A673 (cell line): ENCODE data around the gene KLK5. TPM values are rescaled to one million over a fixed set of nuclear protein-coding genes. Genes with fewer than 3 reads are reported as not detected.

ENCODE experiments used
- BruUV-seq: library from RNA; stranded (reverse); fragments of 400-500 nt; replicated peaks from 2 replicates; lab custom pipeline; 2021; lab: Mats Ljungman, UMichigan
- CTCF ChIA-PET: fragments of 300-600 bp; sonication (Branson Sonifier 250); formaldehyde crosslinking; loops from one replicate; lab custom pipeline; 2022; ENCODE audit warnings: antibody characterized with exemption; lab: Charles Lee
- POLR2A ChIA-PET: fragments of 300-600 bp; sonication (Branson Sonifier 250); formaldehyde crosslinking; loops from one replicate; lab custom pipeline; 2022; ENCODE audit warnings: antibody characterized with exemption; ENCODE audit not compliant: low non-redundant PET; lab: Charles Lee
- DNase-seq: peaks from one replicate; pipeline ENCODE4 v3.0.0-alpha.2; 2015; ENCODE audit warnings: low spot score
- H3K27ac ChIP-seq: fragments of 200-600 bp; sonication (generic); 2 replicates; pipeline ENCODE4 v1.5.1; 2016; ENCODE audit warnings: mixed run types, low read depth, mild to moderate bottlenecking, mixed read lengths, antibody characterized with exemption, low read length; ENCODE audit not compliant: poor library complexity, severe bottlenecking
- H3K27me3 ChIP-seq: fragments of 200-600 bp; sonication (generic); replicated peaks from 2 replicates; pipeline ENCODE4 v1.6.1; 2017; ENCODE audit warnings: mixed run types, low read depth, mild to moderate bottlenecking, mixed read lengths, antibody characterized with exemption, low read length; ENCODE audit not compliant: insufficient read depth, poor library complexity
- H3K36me3 ChIP-seq: fragments of 200-600 bp; sonication (generic); 2 replicates; pipeline ENCODE4 v1.6.1; 2016; ENCODE audit warnings: mixed run types, mild to moderate bottlenecking, mixed read lengths, antibody characterized with exemption, low read length; ENCODE audit not compliant: insufficient read depth, poor library complexity, severe bottlenecking
- H3K4me1 ChIP-seq: fragments of 200-600 bp; sonication (generic); 2 replicates; pipeline ENCODE4 v1.6.1; 2017; ENCODE audit warnings: mixed run types, mild to moderate bottlenecking, mixed read lengths, antibody characterized with exemption, low read length; ENCODE audit not compliant: insufficient read depth, poor library complexity, severe bottlenecking
- H3K4me3 ChIP-seq: fragments of 200-600 bp; sonication (generic); 2 replicates; pipeline ENCODE4 v1.5.1; 2016; ENCODE audit warnings: low read depth, mixed run types, mild to moderate bottlenecking, mixed read lengths, low read length; ENCODE audit not compliant: poor library complexity, severe bottlenecking
- H3K9me3 ChIP-seq: fragments of 200-600 bp; sonication (generic); 2 replicates; pipeline ENCODE4 v1.6.1; 2016; ENCODE audit warnings: mixed run types, low read depth, mild to moderate bottlenecking, mixed read lengths, antibody characterized with exemption, low read length; ENCODE audit not compliant: poor library complexity, severe bottlenecking
- CTCF ChIP-seq: fragments of 300-800, 200-600 bp; sonication (generic); conservative IDR thresholded peaks from 2 replicates; pipeline ENCODE4 v1.5.1; 2017; ENCODE audit warnings: low read depth, mild to moderate bottlenecking, antibody characterized with exemption, low read length, moderate library complexity, mixed read lengths
- EZH2 ChIP-seq: fragments of 200-600 bp; sonication (generic); IDR thresholded peaks from 2 replicates; pipeline ENCODE4 v1.6.1; 2017; ENCODE audit warnings: borderline replicate concordance, low read depth, mild to moderate bottlenecking, mixed read lengths, antibody characterized with exemption, low read length; ENCODE audit not compliant: poor library complexity, severe bottlenecking
- intact Hi-C: fragments of 100-400 bp; cut with micrococcal nuclease; formaldehyde crosslinking; loops from one replicate; pipeline ENCODE4 v1.10.0; 2022; ENCODE audit not compliant: unreplicated experiment
- total RNA-seq: library from RNA; stranded (reverse); gene quantifications from 2 replicates; pipeline ENCODE4 v1.2.3, GENCODE V29; 2021

KLK5 gene
- total RNA-seq, 1 experiment from 2014 or later, result not detected

- DNase-seq, result no peak
- BruUV-seq, result no TSS peak
- peaks cover 40% of the 10 kb centered on the region for H3K27me3 ChIP-seq
- no peaks in the 10 kb centered on the region for H3K9me3 ChIP-seq
- no peak overlapping the region for H3K27ac ChIP-seq
- no peaks in the 10 kb centered on the region for H3K4me1 ChIP-seq
- TF ChIP-seq EZH2, result no peak
- TF ChIP-seq CTCF, result no peak
- intact Hi-C loops, result no loop called here
- POLR2A ChIA-PET, result no interaction called here
- H3K36me3 ChIP-seq, result no peaks in the 10 kb centered on the region
- CTCF ChIA-PET, result no interaction called here
- H3K4me3 ChIP-seq, result no peak overlapping the region
Measured at GRCh38 chr19:50908336-50908735, 44.5 kb downstream of the KLK5 start.

- H3K27me3 ChIP-seq, result peaks cover 22% of the 10 kb centered on the region
- BruUV-seq, result no TSS peak
- no peak for TF ChIP-seq EZH2
- peak; percentile 73 for TF ChIP-seq CTCF
- DNase-seq, result peak; percentile 49
- no peaks in the 10 kb centered on the region for H3K36me3 ChIP-seq
- no peak overlapping the region for H3K4me3 ChIP-seq
- H3K27ac ChIP-seq, result no peak overlapping the region
- CTCF ChIA-PET, result no interaction called here
- POLR2A ChIA-PET, result no interaction called here
- intact Hi-C loops, result no loop called here
- no peaks in the 10 kb centered on the region for H3K9me3 ChIP-seq
- no peaks in the 10 kb centered on the region for H3K4me1 ChIP-seq
Measured at GRCh38 chr19:50906217-50906616, 46.6 kb downstream of the KLK5 start.

GRCh38 chr19:50902640-50903039 lies 50.2 kb downstream of the KLK5 start:
- CTCF ChIA-PET, result no interaction called here
- intact Hi-C loops, result no loop called here
- H3K27ac ChIP-seq, result no peak overlapping the region

More at GRCh38 chr19:50902640-50903039, 50.2 kb downstream of the KLK5 start:
- Histone ChIP-seq H3K4me3 (no peak overlapping the region), H3K36me3 (no peaks in the 10 kb centered on the region), H3K9me3 (no peaks in the 10 kb centered on the region), H3K27me3 (peaks cover 8% of the 10 kb centered on the region), H3K4me1 (no peaks in the 10 kb centered on the region)
- no peak for DNase-seq
- POLR2A ChIA-PET, result no interaction called here
- TF ChIP-seq CTCF (no peak), EZH2 (no peak)
- no TSS peak for BruUV-seq
